Glutamatergic neuron (in vitro differentiated cells): ENCODE data around the gene GYG1. TPM values are rescaled to one million over a fixed set of nuclear protein-coding genes. Genes with fewer than 3 reads are reported as not detected.

Experiments
- DNase-seq: peaks from one replicate; pipeline ENCODE4 v3.0.0; 2022
- H3K27ac Mint-ChIP-seq: one replicate; pipeline ENCODE4 v1.8.0; 2020; ENCODE audit warnings: mild to moderate bottlenecking, mixed read lengths, inconsistent platforms; ENCODE audit not compliant: unreplicated experiment
- H3K27me3 Mint-ChIP-seq: one replicate; pipeline ENCODE4 v1.8.0; 2020; ENCODE audit warnings: mild to moderate bottlenecking, moderate library complexity, mixed read lengths, inconsistent platforms; ENCODE audit not compliant: unreplicated experiment
- H3K36me3 Mint-ChIP-seq: one replicate; pipeline ENCODE4 v1.8.0; 2020; ENCODE audit warnings: mild to moderate bottlenecking, mixed read lengths, inconsistent platforms; ENCODE audit not compliant: unreplicated experiment
- H3K4me1 Mint-ChIP-seq: one replicate; pipeline ENCODE4 v1.8.0; 2020; ENCODE audit warnings: mild to moderate bottlenecking, low read depth, mixed read lengths, inconsistent platforms; ENCODE audit not compliant: unreplicated experiment
- H3K4me3 Mint-ChIP-seq: one replicate; pipeline ENCODE4 v1.8.0; 2020; ENCODE audit warnings: mild to moderate bottlenecking, mixed read lengths, inconsistent platforms; ENCODE audit not compliant: unreplicated experiment
- H3K9me3 Mint-ChIP-seq: one replicate; pipeline ENCODE4 v1.8.0; 2020; ENCODE audit warnings: mild to moderate bottlenecking, moderate library complexity, mixed read lengths, inconsistent platforms; ENCODE audit not compliant: unreplicated experiment
- total RNA-seq: library from RNA; stranded (reverse); fragmentation: NEBNext Ultra II Directional; extraction: Animal tissue kit (Norgen Biotek cat#: 25700); gene quantifications from one replicate; pipeline ENCODE4 v1.2.1, GENCODE V29; 2021; ENCODE audit not compliant: unreplicated experiment
- TF ChIP-seq, protein P1 (sequence below): fragments of 200-600 bp; sonication (generic); IDR thresholded peaks from one replicate; pipeline ENCODE4 v1.5.0; 2021; ENCODE audit not compliant: partially characterized antibody, unreplicated experiment

Gene GYG1
- total RNA-seq, 1 donor from 2014 or later = 27.3 TPM

DNA sequence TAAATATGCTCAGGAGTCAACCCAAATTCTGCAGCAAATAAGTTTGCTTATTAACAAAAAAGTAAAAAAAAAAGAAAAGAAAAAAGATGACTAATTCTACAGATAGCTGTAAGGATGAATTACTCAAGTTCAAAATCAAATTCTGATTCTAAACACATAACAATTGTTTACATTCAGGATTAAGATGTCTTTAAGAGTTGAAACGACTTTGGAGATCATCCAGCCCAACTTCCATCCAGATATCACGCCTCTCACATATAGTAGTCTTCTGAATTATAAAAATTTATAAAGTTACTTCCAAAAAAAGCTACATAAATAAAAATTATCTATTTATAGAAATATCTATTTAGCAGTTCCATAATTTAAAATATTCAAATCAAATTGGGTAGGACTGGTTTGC lies 39.8 kb downstream of the GYG1 start:
- Mint-ChIP-seq H3K36me3 (no peaks in the 10 kb centered on the region), H3K9me3 (no peaks in the 10 kb centered on the region), H3K27ac (no peak overlapping the region), H3K4me1 (peaks cover 1% of the 10 kb centered on the region), H3K27me3 (no peaks in the 10 kb centered on the region), H3K4me3 (no peak overlapping the region)
- TF ChIP-seq, protein P1, sequence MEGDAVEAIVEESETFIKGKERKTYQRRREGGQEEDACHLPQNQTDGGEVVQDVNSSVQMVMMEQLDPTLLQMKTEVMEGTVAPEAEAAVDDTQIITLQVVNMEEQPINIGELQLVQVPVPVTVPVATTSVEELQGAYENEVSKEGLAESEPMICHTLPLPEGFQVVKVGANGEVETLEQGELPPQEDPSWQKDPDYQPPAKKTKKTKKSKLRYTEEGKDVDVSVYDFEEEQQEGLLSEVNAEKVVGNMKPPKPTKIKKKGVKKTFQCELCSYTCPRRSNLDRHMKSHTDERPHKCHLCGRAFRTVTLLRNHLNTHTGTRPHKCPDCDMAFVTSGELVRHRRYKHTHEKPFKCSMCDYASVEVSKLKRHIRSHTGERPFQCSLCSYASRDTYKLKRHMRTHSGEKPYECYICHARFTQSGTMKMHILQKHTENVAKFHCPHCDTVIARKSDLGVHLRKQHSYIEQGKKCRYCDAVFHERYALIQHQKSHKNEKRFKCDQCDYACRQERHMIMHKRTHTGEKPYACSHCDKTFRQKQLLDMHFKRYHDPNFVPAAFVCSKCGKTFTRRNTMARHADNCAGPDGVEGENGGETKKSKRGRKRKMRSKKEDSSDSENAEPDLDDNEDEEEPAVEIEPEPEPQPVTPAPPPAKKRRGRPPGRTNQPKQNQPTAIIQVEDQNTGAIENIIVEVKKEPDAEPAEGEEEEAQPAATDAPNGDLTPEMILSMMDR = no peak
- DNase-seq = no peak

DNA sequence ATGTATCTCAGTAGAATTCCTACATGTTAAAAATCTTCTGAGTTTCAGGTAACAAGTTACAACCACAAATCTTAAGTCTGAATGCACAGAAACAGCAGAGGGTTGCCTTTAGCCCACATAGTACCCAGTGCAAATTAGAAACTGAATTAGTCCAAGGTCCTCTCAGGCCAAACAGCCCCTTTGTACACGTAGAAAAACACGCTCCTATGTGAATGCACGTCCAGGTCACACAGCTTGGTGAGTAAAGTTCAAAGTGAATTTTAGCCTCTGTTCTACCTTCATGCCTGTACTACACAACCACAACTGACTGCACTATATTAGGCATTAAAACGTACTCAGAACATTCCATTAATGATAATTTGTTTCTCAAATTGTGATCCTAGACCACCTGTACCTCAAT lies 46.3 kb downstream of the GYG1 start:
- Mint-ChIP-seq H3K4me3 (no peak overlapping the region), H3K27ac (no peak overlapping the region), H3K4me1 (peaks cover 9% of the 10 kb centered on the region), H3K27me3 (no peaks in the 10 kb centered on the region), H3K36me3 (no peaks in the 10 kb centered on the region), H3K9me3 (peaks cover 4% of the 10 kb centered on the region)
- no peak for DNase-seq
- TF ChIP-seq, protein P1 = no peak

DNA sequence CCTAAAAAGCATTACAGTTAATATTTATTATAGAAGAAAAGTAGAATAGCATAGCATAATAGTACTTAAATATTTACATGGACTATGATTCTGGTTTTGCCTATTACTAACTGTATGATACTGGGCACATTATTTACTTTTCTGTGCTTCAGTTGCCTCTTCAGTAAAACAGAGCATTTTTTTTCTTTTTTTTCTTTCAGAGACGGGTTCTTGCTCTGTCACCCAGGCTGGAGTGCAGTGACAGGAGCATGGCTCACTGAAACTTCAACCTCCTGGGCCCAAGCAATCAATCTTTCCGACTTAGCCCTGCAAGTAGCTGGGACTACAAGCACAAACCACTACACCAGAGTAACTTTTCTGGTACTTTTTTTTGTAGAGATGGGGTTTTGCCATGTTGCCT lies 47.0 kb downstream of the GYG1 start:
- Mint-ChIP-seq H3K27ac (no peak overlapping the region), H3K27me3 (no peaks in the 10 kb centered on the region), H3K36me3 (no peaks in the 10 kb centered on the region), H3K4me3 (no peak overlapping the region), H3K4me1 (peaks cover 9% of the 10 kb centered on the region), H3K9me3 (peaks cover 4% of the 10 kb centered on the region)
- DNase-seq = no peak
- TF ChIP-seq, protein P1 = no peak

DNA sequence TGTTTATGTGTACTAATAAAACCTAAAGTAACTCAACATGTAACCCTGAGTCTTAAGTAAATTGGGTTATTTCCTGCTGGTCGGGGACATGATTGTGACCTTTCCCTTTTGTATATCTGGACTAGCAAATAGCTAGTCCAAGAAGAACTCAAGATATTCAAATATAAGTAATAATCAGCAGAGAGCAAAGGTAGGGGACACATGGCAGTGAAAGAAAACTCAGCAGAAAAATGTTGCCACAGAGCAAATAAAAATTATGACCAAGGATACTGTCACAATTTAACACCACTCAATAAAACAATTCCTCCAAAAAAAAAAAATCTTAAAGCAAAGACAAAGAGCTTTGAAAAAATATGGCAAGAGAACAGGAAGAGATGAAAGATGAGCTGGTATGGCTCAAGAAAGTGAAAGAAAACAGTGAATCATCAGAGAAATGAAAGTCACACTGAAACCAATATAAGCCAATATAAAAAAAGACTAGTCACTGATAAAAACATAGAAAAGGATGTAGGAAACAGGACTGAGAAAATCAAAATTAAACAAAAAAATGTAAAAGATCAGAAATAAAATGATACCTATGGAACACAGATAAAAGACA lies 51.5 kb downstream of the GYG1 start:
- no peak for DNase-seq
- Mint-ChIP-seq H3K9me3 (peaks cover 4% of the 10 kb centered on the region), H3K36me3 (no peaks in the 10 kb centered on the region), H3K27me3 (no peaks in the 10 kb centered on the region), H3K4me1 (peaks cover 9% of the 10 kb centered on the region), H3K4me3 (no peak overlapping the region), H3K27ac (no peak overlapping the region)
- TF ChIP-seq, protein P1 = no peak

DNA sequence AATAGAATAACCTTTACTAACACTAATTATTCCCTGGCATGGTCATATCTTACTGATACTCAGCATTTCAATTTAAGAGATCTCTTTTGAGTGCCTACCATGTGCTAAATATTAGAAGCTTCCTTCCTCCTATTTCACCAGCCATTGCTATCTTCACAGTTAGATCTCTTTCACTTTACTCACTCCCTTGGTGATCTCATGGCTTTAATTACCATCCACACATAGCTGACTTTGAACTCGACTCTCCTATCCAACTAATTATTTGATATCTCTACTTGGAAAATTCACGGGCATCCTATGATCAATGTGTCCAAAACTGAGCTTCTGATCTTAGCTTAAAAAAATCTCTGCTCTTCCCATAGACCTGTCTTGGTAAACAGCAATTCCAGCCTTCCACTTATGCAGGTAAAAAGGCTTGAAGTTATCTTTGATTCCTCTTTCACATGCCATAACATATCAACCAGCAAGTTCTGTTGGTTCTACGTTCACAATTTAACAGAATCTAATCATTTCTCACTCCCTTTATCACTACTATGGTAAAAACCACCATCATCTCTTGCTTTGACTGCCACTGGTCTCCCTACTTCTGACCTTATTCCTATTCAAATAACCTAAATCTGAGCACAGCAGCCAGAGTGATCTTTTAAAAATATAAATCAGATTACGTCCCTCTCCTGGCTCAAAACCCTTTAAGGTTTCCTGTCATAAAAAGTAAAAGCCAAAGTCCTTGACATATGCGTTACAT lies 53.2 kb downstream of the GYG1 start:
- Mint-ChIP-seq H3K4me3 (no peak overlapping the region), H3K4me1 (peaks cover 9% of the 10 kb centered on the region), H3K36me3 (no peaks in the 10 kb centered on the region), H3K9me3 (peaks cover 4% of the 10 kb centered on the region), H3K27me3 (no peaks in the 10 kb centered on the region), H3K27ac (no peak overlapping the region)
- DNase-seq = no peak
- TF ChIP-seq, protein P1 = no peak
